ENCODE data around the gene ITPA.

DNA sequence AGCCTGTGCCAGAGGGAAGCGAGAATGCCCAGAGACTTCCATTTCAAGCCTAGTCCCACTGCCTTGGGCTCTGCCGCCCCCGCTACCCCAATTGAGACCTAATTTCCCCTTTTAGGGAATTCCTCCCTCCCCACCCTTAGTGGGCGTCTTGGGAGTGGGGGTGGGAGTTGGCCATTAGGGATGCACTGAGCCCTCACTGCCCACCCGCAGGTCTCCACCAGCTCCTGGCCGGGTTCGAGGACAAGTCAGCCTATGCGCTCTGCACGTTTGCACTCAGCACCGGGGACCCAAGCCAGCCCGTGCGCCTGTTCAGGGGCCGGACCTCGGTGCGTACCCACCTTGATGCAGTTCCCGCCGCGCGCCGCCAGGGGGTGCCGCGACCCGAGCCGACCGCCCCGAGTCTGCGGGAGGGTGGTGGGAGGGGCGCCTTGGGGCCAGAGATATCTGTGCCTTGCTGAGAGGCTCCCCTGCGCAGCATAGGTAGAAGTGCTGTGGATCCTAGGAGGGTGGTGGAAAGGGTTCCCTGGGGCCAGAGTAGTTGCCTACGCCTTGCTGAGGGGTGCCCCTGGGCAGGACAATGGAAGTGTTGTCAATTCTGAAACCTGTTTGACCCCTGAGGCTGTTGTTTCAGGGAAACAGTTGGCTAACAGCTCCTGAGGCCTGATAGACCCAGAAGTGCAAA is 9.2 kb downstream of the ITPA start:
- TF ChIP-seq POLR2A (IDR thresholded peaks at IDR 0.05): no peak
- TF ChIP-seq, protein P1, sequence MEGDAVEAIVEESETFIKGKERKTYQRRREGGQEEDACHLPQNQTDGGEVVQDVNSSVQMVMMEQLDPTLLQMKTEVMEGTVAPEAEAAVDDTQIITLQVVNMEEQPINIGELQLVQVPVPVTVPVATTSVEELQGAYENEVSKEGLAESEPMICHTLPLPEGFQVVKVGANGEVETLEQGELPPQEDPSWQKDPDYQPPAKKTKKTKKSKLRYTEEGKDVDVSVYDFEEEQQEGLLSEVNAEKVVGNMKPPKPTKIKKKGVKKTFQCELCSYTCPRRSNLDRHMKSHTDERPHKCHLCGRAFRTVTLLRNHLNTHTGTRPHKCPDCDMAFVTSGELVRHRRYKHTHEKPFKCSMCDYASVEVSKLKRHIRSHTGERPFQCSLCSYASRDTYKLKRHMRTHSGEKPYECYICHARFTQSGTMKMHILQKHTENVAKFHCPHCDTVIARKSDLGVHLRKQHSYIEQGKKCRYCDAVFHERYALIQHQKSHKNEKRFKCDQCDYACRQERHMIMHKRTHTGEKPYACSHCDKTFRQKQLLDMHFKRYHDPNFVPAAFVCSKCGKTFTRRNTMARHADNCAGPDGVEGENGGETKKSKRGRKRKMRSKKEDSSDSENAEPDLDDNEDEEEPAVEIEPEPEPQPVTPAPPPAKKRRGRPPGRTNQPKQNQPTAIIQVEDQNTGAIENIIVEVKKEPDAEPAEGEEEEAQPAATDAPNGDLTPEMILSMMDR (IDR thresholded peaks at IDR 0.05): peak; percentile 86 to 90 (median 87)
